ENCODE measurements around the gene SREBF2.

- TF ChIP-seq CTCF (conservative IDR thresholded peaks at IDR 0.05; ENCODE audit: low read depth, low read length) (no peak), EZH2 (IDR thresholded peaks at IDR 0.05; ENCODE audit: low read length, unreplicated experiment) (no peak), EZH2phosphoT487 (IDR thresholded peaks at IDR 0.05; ENCODE audit: borderline replicate concordance, low read length) (no peak)
These were observed 77.4 kb downstream of the SREBF2 start for GRCh38 chr22:41910050-41911000.

Measured in PC-3 (cell line).